Activated naive CD4-positive, alpha-beta T cell treated with anti-CD3 and anti-CD28 coated beads, Interleukin-2, amount 50 U/mL, for 16 hours (primary cell): ENCODE results near the gene BRIX1.
"Not testable (repeated sequence)": the region's sequence is repeated elsewhere in the genome, so short reads cannot be mapped to it uniquely, and the experiment has no call there.

Source experiments
- DNase-seq: peaks from one replicate; pipeline ENCODE4 v3.0.0-alpha.2; 2020

Gene BRIX1

DNA sequence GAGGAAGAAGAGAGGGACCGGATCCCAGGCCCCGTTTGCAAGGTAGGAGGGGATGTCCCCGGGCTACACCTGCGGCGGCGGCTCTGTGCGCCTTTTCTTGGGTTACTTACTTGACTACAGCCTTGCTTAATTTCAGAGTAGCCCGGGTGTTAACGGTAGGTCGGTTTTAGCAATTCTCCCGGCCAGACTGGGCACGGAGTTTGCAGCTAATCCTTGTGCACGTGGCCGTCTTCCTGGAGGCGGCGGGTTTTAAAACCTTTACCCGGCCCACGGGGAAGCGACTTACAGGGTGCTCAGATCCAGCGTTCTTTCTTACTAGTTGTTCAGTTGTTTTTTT lies 313 bp downstream of the BRIX1 start:
- no peak for DNase-seq

- DNase-seq = no peak
Measured at GRCh38 chr5:34916518-34916917, 1.0 kb downstream of the BRIX1 start.

DNA sequence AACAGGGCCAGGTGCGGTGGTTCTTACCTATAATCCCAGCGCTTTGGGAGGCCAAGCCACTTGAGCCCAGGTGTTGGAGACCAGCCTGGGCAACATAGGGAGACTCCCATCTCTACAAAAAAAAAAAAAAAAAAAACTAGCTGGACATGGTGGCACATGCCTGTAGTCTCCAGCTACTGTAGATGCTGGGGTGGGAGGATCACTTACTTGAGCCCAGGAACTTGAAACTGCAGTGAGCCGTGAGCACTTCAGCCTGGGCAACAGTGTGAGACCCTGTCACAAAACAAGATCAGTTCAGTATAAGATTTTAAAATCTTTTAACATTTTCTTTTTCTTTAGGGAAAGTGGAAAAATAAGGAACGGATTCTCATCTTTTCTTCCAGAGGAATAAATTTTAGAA lies 2.5 kb downstream of the BRIX1 start:
- DNase-seq = no peak

GRCh38 chr5:34919077-34919476 lies 3.6 kb downstream of the BRIX1 start:
- DNase-seq = no peak

- not testable (repeated sequence) for DNase-seq
Measured at GRCh38 chr5:34923256-34923655, 7.7 kb downstream of the BRIX1 start.

DNA sequence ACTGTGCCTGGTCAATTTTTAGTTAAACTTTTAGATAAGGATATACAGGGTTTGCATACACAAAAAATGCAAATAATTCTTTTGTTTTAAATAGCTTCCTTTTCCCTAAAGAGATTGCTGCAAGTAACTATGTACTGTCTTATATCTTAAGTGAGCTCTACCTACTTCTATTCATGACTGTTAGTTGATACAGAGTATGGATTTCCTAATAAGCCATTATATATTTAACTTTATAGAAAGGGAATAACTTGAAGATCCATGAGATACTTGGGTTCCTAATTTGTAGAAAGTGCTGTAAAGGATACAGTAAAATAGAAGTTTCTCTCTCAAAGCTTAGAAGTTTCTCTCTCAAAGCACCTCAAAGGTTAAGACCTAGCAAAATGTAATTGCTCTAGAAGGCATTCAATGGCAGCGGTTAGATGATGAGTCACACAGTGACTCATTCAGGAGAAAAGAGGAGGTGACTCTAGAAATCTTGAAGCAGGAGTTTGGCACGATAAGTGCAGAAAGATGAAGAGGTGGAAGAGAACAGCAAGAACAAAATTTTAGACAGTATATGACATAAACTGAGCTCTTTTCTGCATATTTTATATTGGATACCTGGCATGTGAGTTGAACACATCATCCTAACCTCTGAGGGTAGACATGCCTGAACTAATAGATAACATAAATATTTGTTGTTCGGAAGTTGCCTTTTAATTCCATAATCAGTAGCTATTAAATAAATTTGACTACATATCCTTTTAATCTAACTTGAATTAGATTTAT lies 8.4 kb downstream of the BRIX1 start:
- peak; percentile 39 for DNase-seq

- no peak for DNase-seq
Measured at GRCh38 chr5:34924462-34924765, 8.9 kb downstream of the BRIX1 start.

GRCh38 chr5:34926318-34926888 lies 10.9 kb downstream of the BRIX1 start:
- DNase-seq = no peak

- DNase-seq = no peak
Measured at GRCh38 chr5:34927785-34928184, 12.3 kb downstream of the BRIX1 start.

GRCh38 chr5:34928267-34928666 lies 12.8 kb downstream of the BRIX1 start:
- DNase-seq = no peak

GRCh38 chr5:34929134-34929719 lies 13.7 kb downstream of the BRIX1 start, which contains the start of gene DNAJC21:
TSS of gene DNAJC21 (plus strand) at chr5:34929559. CDS start at chr5:34929820, 261 bp downstream.
- DNase-seq = peak; percentile 98

- peak; percentile 83 for DNase-seq
Measured at GRCh38 chr5:34929720-34930461, 14.4 kb downstream of the BRIX1 start.

GRCh38 chr5:34930462-34930844 lies 14.9 kb downstream of the BRIX1 start:
- DNase-seq = no peak

GRCh38 chr5:34930870-34931269 lies 15.4 kb downstream of the BRIX1 start:
- DNase-seq = no peak

- DNase-seq = no peak
Measured at GRCh38 chr5:34932947-34933346, 17.4 kb downstream of the BRIX1 start.

DNA sequence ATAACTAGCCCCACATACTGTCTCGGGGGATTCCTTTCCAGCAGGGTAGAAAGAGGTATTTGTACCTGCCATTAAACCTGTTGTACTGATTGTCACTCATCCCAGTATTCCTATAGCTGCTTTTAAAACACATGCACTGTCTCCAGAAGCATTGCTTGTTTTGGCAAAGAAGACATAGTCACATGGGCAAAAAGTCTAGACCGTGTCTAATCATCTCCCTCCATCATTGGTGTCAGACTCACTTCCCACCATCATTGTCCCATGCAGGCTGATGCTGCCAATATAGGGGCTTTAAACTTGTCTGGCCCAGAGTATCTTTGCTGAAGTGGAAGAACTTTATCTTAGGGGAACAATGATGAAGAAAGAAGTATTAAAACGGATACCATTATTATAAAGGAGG lies 26.4 kb downstream of the BRIX1 start:
- no peak for DNase-seq

DNA sequence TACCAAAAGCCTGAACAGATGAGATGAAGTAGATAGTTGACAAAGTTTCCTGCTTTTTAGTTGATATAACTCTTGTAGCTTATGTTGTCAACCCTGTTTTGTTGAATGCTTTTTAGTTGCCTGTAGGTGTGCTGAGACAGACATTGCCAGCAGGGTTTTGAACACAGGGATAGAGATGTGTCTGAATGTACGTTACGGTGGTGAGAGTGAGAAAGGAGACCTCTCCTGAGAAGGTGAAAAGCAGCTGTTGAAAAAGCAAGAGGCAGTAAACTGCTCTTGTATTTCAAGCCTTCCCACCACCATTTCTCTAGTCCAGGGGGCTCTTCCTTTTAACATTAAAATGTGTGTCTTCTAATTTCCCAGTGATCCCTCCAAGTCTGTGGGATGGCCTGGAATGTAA lies 28.5 kb downstream of the BRIX1 start:
- DNase-seq = no peak

- no peak for DNase-seq
Measured at GRCh38 chr5:34944460-34945047, 29.0 kb downstream of the BRIX1 start.

DNA sequence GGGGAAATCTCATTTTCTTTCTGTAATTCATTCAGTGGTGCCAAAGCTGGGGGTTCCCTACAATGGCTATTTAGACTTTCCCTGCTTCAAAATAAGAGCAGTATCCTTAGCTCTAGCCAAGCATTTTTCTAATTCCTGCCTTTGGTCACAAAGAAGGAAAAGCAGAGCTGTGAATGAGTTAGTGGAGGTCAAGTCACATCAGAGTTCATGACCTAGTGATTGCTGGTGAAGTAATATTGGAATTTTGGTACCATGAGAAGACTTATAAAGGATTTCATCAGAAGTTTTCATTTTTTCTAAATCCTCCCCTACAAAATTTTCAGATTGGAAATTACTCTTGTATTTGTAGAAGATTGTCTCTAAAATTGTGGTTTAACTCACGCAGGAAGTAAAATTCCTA lies 41.8 kb downstream of the BRIX1 start:
- no peak for DNase-seq

DNA sequence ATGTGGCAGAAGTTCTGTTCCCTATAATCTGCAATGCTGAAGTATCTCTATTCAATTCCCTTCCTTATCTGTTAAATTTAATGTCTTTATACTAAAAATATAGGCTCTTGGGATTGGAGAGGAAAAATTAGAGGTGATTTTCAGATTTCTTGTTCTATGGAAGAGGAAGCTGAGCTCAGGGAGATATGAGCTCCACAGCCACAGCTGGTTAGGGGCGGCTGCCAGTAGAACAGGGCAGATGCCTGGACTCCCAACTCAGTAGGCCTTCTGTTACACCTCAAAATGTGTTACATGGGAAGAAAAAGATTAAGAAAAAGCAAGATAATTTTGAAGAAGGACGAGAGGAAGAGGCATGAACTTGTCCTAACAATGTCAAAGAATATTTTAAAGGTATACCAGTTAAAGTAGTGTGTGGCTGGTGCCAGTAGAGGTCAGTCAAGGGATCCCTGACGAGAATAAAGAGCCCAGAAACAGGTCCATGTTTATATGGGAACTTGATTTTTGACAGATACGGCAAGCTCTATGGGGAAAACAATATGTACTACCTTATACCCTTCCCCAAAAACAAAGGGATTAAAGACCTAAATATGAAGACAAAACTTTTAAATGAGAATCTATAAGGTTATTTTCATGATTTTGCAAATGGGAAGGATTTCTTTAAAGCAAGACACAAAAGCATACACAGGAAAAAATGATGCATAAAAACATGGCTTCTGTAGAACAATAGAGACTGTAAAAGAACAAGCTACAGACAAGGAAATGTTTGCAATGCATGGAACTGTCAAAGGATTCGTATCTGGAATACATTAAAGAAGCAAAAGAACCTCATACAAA lies 42.6 kb downstream of the BRIX1 start:
- no peak for DNase-seq

GRCh38 chr5:34959323-34959722 lies 43.8 kb downstream of the BRIX1 start:
- no peak for DNase-seq

- no peak for DNase-seq
Measured at GRCh38 chr5:34967540-34967939, 52.0 kb downstream of the BRIX1 start.

- DNase-seq = no peak
Measured at GRCh38 chr5:34968258-34968657, 52.7 kb downstream of the BRIX1 start.
